Adrenal gland (tissue), 12 donors: ENCODE data around the gene PSMA7. TPM values are rescaled to one million over a fixed set of nuclear protein-coding genes. Genes with fewer than 3 reads are reported as not detected.
A peak's percentile ranks its signal among the peaks of the same experiment; 100 is the strongest.

Source experiments
- DNase-seq, 7 donors: peaks; one replicate each; pipeline ENCODE4 v3.0.0-alpha.2; 2019 to 2020
- H3K27ac ChIP-seq, 5 donors: fragments of 200-600 bp; sonication (generic) in 4 of 5; 1 replicate in 3 of 5; 2 replicates in 2 of 5; pipeline versions ENCODE4 v1.5.1 to v1.8.0; 2016 to 2020; ENCODE audit warnings: mild to moderate bottlenecking in 1 of 5
- H3K27me3 ChIP-seq: fragments of 200-600 bp; 2 replicates; pipeline ENCODE4 v1.8.0; 2021
- H3K36me3 ChIP-seq, 2 donors: fragments of 200-600 bp; replicated peaks in 1 of 2; 1 replicate in 1 of 2; 2 replicates in 1 of 2; pipeline versions ENCODE4 v1.5.1 to v1.8.0; 2018 to 2022
- H3K4me1 ChIP-seq, 2 donors: fragments of 200-600 bp; replicated peaks in 1 of 2; 1 replicate in 1 of 2; 2 replicates in 1 of 2; pipeline versions ENCODE4 v1.5.1 to v1.8.0; 2018 to 2021
- H3K4me3 ChIP-seq, 4 donors: fragments of 200-600 bp; sonication (generic) in 3 of 4; one replicate each; pipeline ENCODE4 v1.5.1; 2016 to 2018
- H3K9me3 ChIP-seq, 3 donors: fragments of 200-600 bp; sonication (generic) in 1 of 3; replicated peaks in 1 of 3; 1 replicate in 2 of 3; 2 replicates in 1 of 3; pipeline versions ENCODE4 v1.5.1 to v1.8.0; 2016 to 2021
- POLR2A ChIP-seq, 2 donors: fragments of 450-650 bp; IDR thresholded peaks; one replicate each; pipeline ENCODE4 v1.6.1; 2017; ENCODE audit warnings: antibody characterized with exemption in 2 of 2, mild to moderate bottlenecking in 2 of 2, moderate library complexity in 1 of 2
- WGBS, 4 donors: extraction: QIAGEN DNeasy Blood & Tissue Kit in 2 of 4; methylation state at CpG; one replicate each; pipeline versions ENCODE4 v1.1.5 to v1.1.7; 2013 to 2017; 5-methylcytosine and 5-hydroxymethylcytosine counted together
- intact Hi-C, 2 donors: fragments of 100-400 bp; cut with DNase I; formaldehyde crosslinking; loops; one replicate each; pipeline versions ENCODE4 v1.14.1 to v1.15.0; 2022 to 2023
- polyA plus RNA-seq, 3 donors: library from polyadenylated mRNA; stranded (reverse); fragments of 200-250 nt in 2 of 3; fragments of 350-450 nt in 1 of 3; fragmentation: Illumina TruSeq in 1 of 3; extraction: RNeasy Lipid Tissue Mini Kit (QIAGEN cat#74804) in 1 of 3; gene quantifications; one replicate each; pipeline ENCODE4 v1.2.3, GENCODE V29; 2013 to 2014
- total RNA-seq, 9 donors: library from RNA; depleted of rRNA in 4 of 9; stranded (reverse); fragments of >200 nt in 4 of 9; fragments of 120-200 nt in 1 of 9; fragmentation: NEBNext Ultra II Directional in 1 of 9; extraction: Animal tissue kit (Norgen Biotek cat#: 25700) in 1 of 9; gene quantifications; one replicate each; pipeline versions ENCODE4 v1.1.0 to v1.2.4, GENCODE V29; 2013 to 2023
- TF ChIP-seq, protein P1 (sequence below), 6 experiments: fragments of 450-650 bp in 4 of 6; fragments of 200-600 bp in 2 of 6; sonication (generic) in 1 of 6; IDR thresholded peaks; 1 replicate in 5 of 6; 2 replicates in 1 of 6; pipeline versions ENCODE4 v1.5.1 to v1.8.0; 2016 to 2021; ENCODE audit warnings: antibody characterized with exemption in 6 of 6, mild to moderate bottlenecking in 2 of 6, moderate library complexity in 1 of 6
- donor health status: healthy with polysubstance abuse.
- donor health status: Bipolar disorder and iron deficiency.
- donor health status: DM: yes; HTN: yes; CAD: no.
- donor health status: DM: no; HTN: no; CAD: no.
- donor health status: DM: no; HTN: no; CAD: no.
- donor health status: DM: yes; HTN: yes; CAD: no.

PSMA7 gene
- total and polyA plus RNA-seq, 12 donors = 175 to 518 (median 277) TPM

- H3K9me3 ChIP-seq = no peaks in the 10 kb centered on the region
- DNase-seq = peak in 3 of 7 donors; percentile 38 to 51 (median 44)
- intact Hi-C loops = loop anchor here in 1 of 2 donors (5.0 kb wide), 1 partner anchor 80 kb away; no protein-coding TSS in a partner anchor
- H3K4me1 ChIP-seq = peaks cover 25 to 40% of the 10 kb centered on the region in 2 donors
- H3K36me3 ChIP-seq = peaks cover 0 to 35% of the 10 kb centered on the region in 2 donors
- TF ChIP-seq, protein P1, sequence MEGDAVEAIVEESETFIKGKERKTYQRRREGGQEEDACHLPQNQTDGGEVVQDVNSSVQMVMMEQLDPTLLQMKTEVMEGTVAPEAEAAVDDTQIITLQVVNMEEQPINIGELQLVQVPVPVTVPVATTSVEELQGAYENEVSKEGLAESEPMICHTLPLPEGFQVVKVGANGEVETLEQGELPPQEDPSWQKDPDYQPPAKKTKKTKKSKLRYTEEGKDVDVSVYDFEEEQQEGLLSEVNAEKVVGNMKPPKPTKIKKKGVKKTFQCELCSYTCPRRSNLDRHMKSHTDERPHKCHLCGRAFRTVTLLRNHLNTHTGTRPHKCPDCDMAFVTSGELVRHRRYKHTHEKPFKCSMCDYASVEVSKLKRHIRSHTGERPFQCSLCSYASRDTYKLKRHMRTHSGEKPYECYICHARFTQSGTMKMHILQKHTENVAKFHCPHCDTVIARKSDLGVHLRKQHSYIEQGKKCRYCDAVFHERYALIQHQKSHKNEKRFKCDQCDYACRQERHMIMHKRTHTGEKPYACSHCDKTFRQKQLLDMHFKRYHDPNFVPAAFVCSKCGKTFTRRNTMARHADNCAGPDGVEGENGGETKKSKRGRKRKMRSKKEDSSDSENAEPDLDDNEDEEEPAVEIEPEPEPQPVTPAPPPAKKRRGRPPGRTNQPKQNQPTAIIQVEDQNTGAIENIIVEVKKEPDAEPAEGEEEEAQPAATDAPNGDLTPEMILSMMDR (IDR thresholded peaks at IDR 0.05) = no peak
- TF ChIP-seq POLR2A (IDR thresholded peaks at IDR 0.05) = no peak
- WGBS, 4 donors = 0 to 1% (median 0%) methylated on average over 6 to 71 of the region's 71 CpGs
- H3K27me3 ChIP-seq = no peaks in the 10 kb centered on the region
- H3K27ac ChIP-seq = peak overlapping the region; percentile 69 to 100 (median 94)
- peak overlapping the region; percentile 28 to 99 (median 52) for H3K4me3 ChIP-seq
Observed at GRCh38 chr20:62142252-62143080, 728 bp downstream of the PSMA7 start.

GRCh38 chr20:62141397-62142251 is 1.6 kb downstream of the PSMA7 start:
- Histone ChIP-seq H3K4me1 (peaks cover 25 to 37% of the 10 kb centered on the region in 2 donors), H3K9me3 (no peaks in the 10 kb centered on the region), H3K27ac (peak overlapping the region in 4 of 5 donors; percentile 90 to 100 (median 94)), H3K4me3 (peak overlapping the region in 2 of 4 donors; percentile 55 to 99), H3K36me3 (peaks cover 0 to 42% of the 10 kb centered on the region in 2 donors), H3K27me3 (no peaks in the 10 kb centered on the region)
- TF ChIP-seq, protein P1 (IDR thresholded peaks at IDR 0.05) = peak in 3 of 6 experiments; percentile 8 to 28 (median 19)
- TF ChIP-seq POLR2A (IDR thresholded peaks at IDR 0.05) = peak in 1 of 2 donors; percentile 10
- intact Hi-C loops = loop anchor here in 1 of 2 donors (5.0 kb wide), 1 partner anchor 79 kb away; no protein-coding TSS in a partner anchor
- 12 to 19% (median 17%) methylated on average over 12 to 14 of the region's 14 CpGs for WGBS, 4 donors
- DNase-seq = peak in 6 of 7 donors; percentile 43 to 54 (median 46)

DNA sequence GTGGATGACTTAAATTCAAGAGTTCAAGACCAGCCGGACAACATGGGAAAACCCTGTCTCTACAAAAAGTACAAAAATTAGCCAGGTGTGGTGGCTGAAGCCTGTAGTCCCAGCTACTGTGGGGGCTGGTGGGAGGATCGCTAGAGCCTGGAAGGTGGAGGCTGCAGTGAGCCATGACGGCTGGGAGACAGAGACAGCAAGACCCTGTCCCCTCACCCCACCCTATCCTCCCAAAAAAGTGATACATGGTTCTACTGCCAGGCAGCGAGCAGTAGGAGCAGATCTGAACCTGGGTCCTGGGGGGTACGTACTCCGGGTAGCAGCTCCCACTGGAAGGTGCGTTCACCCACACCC is 2.2 kb downstream of the PSMA7 start:
- WGBS, 4 donors = 69 to 80% (median 73%) methylated on average over 4 to 7 of the region's 7 CpGs
- TF ChIP-seq, protein P1 (IDR thresholded peaks at IDR 0.05) = no peak
- TF ChIP-seq POLR2A (IDR thresholded peaks at IDR 0.05) = no peak
- no peak for DNase-seq
- Histone ChIP-seq H3K4me1 (peaks cover 25 to 43% of the 10 kb centered on the region in 2 donors), H3K4me3 (peak overlapping the region in 1 of 4 donors; percentile 99), H3K27me3 (no peaks in the 10 kb centered on the region), H3K27ac (peak overlapping the region in 4 of 5 donors; percentile 48 to 100 (median 92)), H3K36me3 (peaks cover 0 to 48% of the 10 kb centered on the region in 2 donors), H3K9me3 (no peaks in the 10 kb centered on the region)
- intact Hi-C loops = loop anchor here in 1 of 2 donors (5.0 kb wide), 1 partner anchor 79 kb away; no protein-coding TSS in a partner anchor
